PC-9 (cell line): Measurements from ENCODE around the gene ARID4B.

Experiments used
- CTCF ChIP-seq: fragments of 200-600 bp; sonication (generic); conservative IDR thresholded peaks from 2 replicates; pipeline ENCODE4 v1.6.1; 2017; ENCODE audit warnings: mixed run types, antibody characterized with exemption, mild to moderate bottlenecking, moderate library complexity
- EZH2 ChIP-seq: fragments of 200-600 bp; sonication (generic); IDR thresholded peaks from 2 replicates; pipeline ENCODE4 v1.8.0; 2017; ENCODE audit warnings: antibody characterized with exemption, low read depth

GRCh38 chr1:235279694-235280093, 48.3 kb downstream of the ARID4B start:
- TF ChIP-seq CTCF (no peak), EZH2 (no peak)
